Left ventricle myocardium inferior (tissue), 1 donor: ENCODE measurements around the gene ABCA2. TPM values are rescaled to one million over a fixed set of nuclear protein-coding genes. Genes with fewer than 3 reads are reported as not detected.

Experiments
- DNase-seq: peaks from one replicate; pipeline ENCODE4 v3.0.0-alpha.2; 2020
- H3K27ac ChIP-seq: fragments of 200-600 bp; replicated peaks from 2 replicates; pipeline ENCODE4 v1.8.0; 2021
- H3K27me3 ChIP-seq: fragments of 200-600 bp; 2 replicates; pipeline ENCODE4 v1.8.0; 2021; ENCODE audit warnings: low read depth
- H3K36me3 ChIP-seq: fragments of 200-600 bp; 2 replicates; pipeline ENCODE4 v1.8.0; 2021
- H3K4me1 ChIP-seq: fragments of 200-600 bp; 2 replicates; pipeline ENCODE4 v1.8.0; 2021
- H3K4me3 ChIP-seq: fragments of 200-600 bp; 2 replicates; pipeline ENCODE4 v1.8.0; 2021; ENCODE audit warnings: mild to moderate bottlenecking, moderate library complexity
- H3K9me3 ChIP-seq: fragments of 200-600 bp; replicated peaks from 2 replicates; pipeline ENCODE4 v1.8.0; 2021
- CTCF ChIP-seq: fragments of 200-600 bp; IDR thresholded peaks from 2 replicates; pipeline ENCODE4 v1.8.0; 2021; ENCODE audit warnings: antibody characterized with exemption, mild to moderate bottlenecking, borderline replicate concordance
- intact Hi-C: fragments of 100-400 bp; cut with micrococcal nuclease; formaldehyde crosslinking; loops from one replicate; pipeline ENCODE4 v1.11.0; 2022
- total RNA-seq: library from RNA; stranded (reverse); fragmentation: NEBNext Ultra II Directional; extraction: Animal tissue kit (Norgen Biotek cat#: 25700); gene quantifications from one replicate; pipeline ENCODE4 v1.2.1, GENCODE V29; 2021
- donor health status: DM: no; HTN: yes; CAD: no; lungs with severe emphysema.

ABCA2 gene
- total RNA-seq, 1 donor from 2014 or later, result 29.9 TPM

GRCh38 chr9:137015976-137016375, 12.1 kb downstream of the ABCA2 start:
- no peaks in the 10 kb centered on the region for H3K4me1 ChIP-seq
- H3K36me3 ChIP-seq, result peaks cover 85% of the 10 kb centered on the region
- no peak overlapping the region for H3K27ac ChIP-seq
- no peak for TF ChIP-seq CTCF
- H3K9me3 ChIP-seq, result no peaks in the 10 kb centered on the region
- no peak overlapping the region for H3K4me3 ChIP-seq
- DNase-seq, result no peak
- H3K27me3 ChIP-seq, result no peaks in the 10 kb centered on the region
- intact Hi-C loops, result no loop called here

- intact Hi-C loops, result no loop called here
- Histone ChIP-seq H3K4me1 (no peaks in the 10 kb centered on the region), H3K9me3 (no peaks in the 10 kb centered on the region), H3K4me3 (no peak overlapping the region), H3K27ac (no peak overlapping the region), H3K36me3 (peaks cover 80% of the 10 kb centered on the region), H3K27me3 (no peaks in the 10 kb centered on the region)
- TF ChIP-seq CTCF, result no peak
- DNase-seq, result no peak
These were observed 12.5 kb downstream of the ABCA2 start for GRCh38 chr9:137015540-137015930.

- Histone ChIP-seq H3K9me3 (no peaks in the 10 kb centered on the region), H3K27ac (no peak overlapping the region), H3K36me3 (peaks cover 78% of the 10 kb centered on the region), H3K4me3 (no peak overlapping the region), H3K4me1 (no peaks in the 10 kb centered on the region), H3K27me3 (no peaks in the 10 kb centered on the region)
- TF ChIP-seq CTCF, result no peak
- DNase-seq, result no peak
- intact Hi-C loops, result no loop called here
These were observed 13.1 kb downstream of the ABCA2 start for GRCh38 chr9:137014776-137015539.

- no peak overlapping the region for H3K27ac ChIP-seq
- H3K4me1 ChIP-seq, result no peaks in the 10 kb centered on the region
- no peak for TF ChIP-seq CTCF
- DNase-seq, result no peak
- H3K36me3 ChIP-seq, result peaks cover 86% of the 10 kb centered on the region
- H3K9me3 ChIP-seq, result no peaks in the 10 kb centered on the region
- H3K4me3 ChIP-seq, result no peak overlapping the region
- no peaks in the 10 kb centered on the region for H3K27me3 ChIP-seq
- intact Hi-C loops, result no loop called here
These were observed 13.9 kb downstream of the ABCA2 start for GRCh38 chr9:137014166-137014565.

- no peaks in the 10 kb centered on the region for H3K27me3 ChIP-seq
- H3K9me3 ChIP-seq, result no peaks in the 10 kb centered on the region
- no peak overlapping the region for H3K4me3 ChIP-seq
- H3K4me1 ChIP-seq, result no peaks in the 10 kb centered on the region
- intact Hi-C loops, result no loop called here
- no peak for TF ChIP-seq CTCF
- peaks cover 83% of the 10 kb centered on the region for H3K36me3 ChIP-seq
- H3K27ac ChIP-seq, result no peak overlapping the region
- no peak for DNase-seq
These were observed 14.5 kb downstream of the ABCA2 start for GRCh38 chr9:137013571-137013940.
